Heart right ventricle (tissue), 16 donors: ENCODE results near the gene CDH11. TPM values are rescaled to one million over a fixed set of nuclear protein-coding genes. Genes with fewer than 3 reads are reported as not detected.

Experiments used
- ATAC-seq, 8 donors: fragments of 200-7000 bp; cut with Tn5 transposase; one replicate each; pipeline ENCODE4 v1.9.1; 2020; ENCODE audit warnings: mild to moderate bottlenecking in 8 of 8, moderate library complexity in 8 of 8, moderate number of reproducible peaks in 1 of 8
- DNase-seq, 2 donors: peaks; one replicate each; pipeline ENCODE4 v3.0.0-alpha.2; 2020
- H3K27ac ChIP-seq, 10 donors: fragments of 200-600 bp; sonication (generic) in 2 of 10; one replicate each; pipeline versions ENCODE4 v1.5.0 to v1.8.0; 2020 to 2022; ENCODE audit warnings: mild to moderate bottlenecking in 3 of 10
- H3K27me3 ChIP-seq, 7 donors: fragments of 200-600 bp; one replicate each; pipeline ENCODE4 v1.8.0; 2021 to 2022; ENCODE audit warnings: mild to moderate bottlenecking in 2 of 7
- H3K36me3 ChIP-seq, 9 donors: fragments of 200-600 bp; sonication (generic) in 1 of 9; one replicate each; pipeline versions ENCODE4 v1.5.0 to v1.8.0; 2020 to 2022; ENCODE audit warnings: mild to moderate bottlenecking in 2 of 9
- H3K4me1 ChIP-seq, 9 donors: fragments of 200-600 bp; sonication (generic) in 1 of 9; one replicate each; pipeline versions ENCODE4 v1.5.0 to v1.8.0; 2020 to 2022; ENCODE audit warnings: mild to moderate bottlenecking in 4 of 9
- H3K4me3 ChIP-seq, 10 donors: fragments of 200-600 bp; sonication (generic) in 2 of 10; one replicate each; pipeline versions ENCODE4 v1.5.0 to v1.8.0; 2020 to 2022; ENCODE audit warnings: mild to moderate bottlenecking in 7 of 10, moderate library complexity in 2 of 10
- H3K9me3 ChIP-seq, 11 donors: fragments of 200-600 bp in 10 of 11; sonication (generic) in 2 of 11; one replicate each; pipeline versions ENCODE4 v1.5.0 to v1.8.0; 2013 to 2022; ENCODE audit warnings: mild to moderate bottlenecking in 2 of 11, control low read depth in 1 of 11, moderate library complexity in 1 of 11
- WGBS, 2 donors: extraction: QIAGEN DNeasy Blood & Tissue Kit; methylation state at CpG; one replicate each; pipeline ENCODE4 v1.1.7; 2013; ENCODE audit warnings: inconsistent platforms in 1 of 2; 5-methylcytosine and 5-hydroxymethylcytosine counted together
- intact Hi-C, 10 donors: fragments of 100-400 bp; cut with DNase I; formaldehyde crosslinking; loops; one replicate each; pipeline versions ENCODE4 v1.11.1 to v1.14.2; 2022
- polyA plus RNA-seq, 2 donors: library from polyadenylated mRNA; stranded (reverse); fragments of 200-250 nt; gene quantifications; one replicate each; pipeline ENCODE4 v1.2.3, GENCODE V29; 2013
- total RNA-seq, 10 donors: library from RNA; stranded (reverse); fragmentation: NEBNext Ultra II Directional in 3 of 10; extraction: Animal tissue kit (Norgen Biotek cat#: 25700) in 3 of 10; gene quantifications; one replicate each; pipeline versions ENCODE4 v1.2.1 to v1.2.4, GENCODE V29; 2021 to 2023
- TF ChIP-seq, protein P1 (sequence below), 9 donors: fragments of 200-600 bp; sonication (generic) in 2 of 9; IDR thresholded peaks; one replicate each; pipeline versions ENCODE4 v1.5.0 to v1.8.0; 2021 to 2022; ENCODE audit warnings: antibody characterized with exemption in 9 of 9, mild to moderate bottlenecking in 5 of 9, moderate library complexity in 1 of 9
- donor health status: Arrhythmogenic right ventricular cardiomyopathy.
- donor health status: ischemic (EF 13 %, LVEDD 7.1; RV severe dilation, severe dysfunction).
- donor health status: healthy with polysubstance abuse.
- donor health status: DM: no; HTN: yes; CAD: no.
- donor health status: DM: no; HTN: no; CAD: no.
- donor health status: ischemic (EF 25% LVEDD 6.9; RV normal size, moderate dysfunction).
- donor health status: ischemic (EF 25% LVEDD 5.7; RV mildly dilated, moderate dysfunction).
- donor health status: healthy.
- donor health status: DM: yes; HTN: yes; CAD: no.
- donor health status: Ischemic cardiomyopathy.
- donor health status: ischemic (EF 35%, LVEDD 5.7; RV mildly dilated, moderate dysfunction).
- donor health status: nonischemic (EF 11% LVEDD 7.7; RV severe dilation, severe dysfunction).
- donor health status: DM: yes; HTN: yes; CAD: no.
- donor health status: PGD.
- donor health status: ischemic (EF 29% LVEDD 5.4; RV normal size, mild dysfunction).
- donor health status: nonischemic (EF 23%, LVEDD 6.1; RV moderate dilation, normal function).

CDH11 gene
- total and polyA plus RNA-seq, 12 donors, result 1.7 to 29.6 (median 6.5) TPM

DNA sequence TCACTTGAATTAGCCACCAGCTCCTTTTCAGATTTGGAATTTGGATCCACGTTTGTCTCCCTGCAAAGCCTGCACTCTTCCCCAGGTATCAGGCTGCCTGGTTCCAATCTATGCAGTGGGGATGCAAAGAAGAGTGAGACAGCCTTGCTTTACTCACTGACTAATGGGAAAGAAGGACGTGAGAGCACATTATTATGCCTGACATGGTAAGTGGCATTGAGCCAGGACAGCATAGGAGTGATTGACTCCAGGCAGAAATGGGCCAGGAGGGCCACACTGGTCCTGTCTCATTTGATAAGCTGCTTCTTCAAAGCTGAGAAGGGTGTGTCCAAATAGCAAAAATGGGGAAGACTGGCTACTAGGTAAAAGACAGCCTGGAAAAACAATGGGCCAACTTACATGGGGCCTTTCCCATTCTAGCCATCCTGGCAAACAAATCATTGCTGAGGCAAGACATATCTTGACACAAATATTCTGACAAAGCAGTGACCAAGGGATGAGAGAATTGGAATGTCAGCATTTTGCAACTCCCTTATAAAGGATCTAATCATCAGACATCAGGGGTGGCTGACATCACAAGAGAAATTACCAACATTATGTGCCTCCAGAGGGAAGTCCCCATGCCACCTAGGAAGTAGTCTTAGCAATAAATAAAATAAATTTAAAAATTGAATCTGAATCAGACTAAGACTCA, 38.6 kb downstream of the CDH11 start:
- no peak overlapping the region for H3K4me3 ChIP-seq
- no peaks in the 10 kb centered on the region for H3K4me1 ChIP-seq
- no peaks in the 10 kb centered on the region for H3K9me3 ChIP-seq
- DNase-seq, result no peak
- TF ChIP-seq, protein P1, sequence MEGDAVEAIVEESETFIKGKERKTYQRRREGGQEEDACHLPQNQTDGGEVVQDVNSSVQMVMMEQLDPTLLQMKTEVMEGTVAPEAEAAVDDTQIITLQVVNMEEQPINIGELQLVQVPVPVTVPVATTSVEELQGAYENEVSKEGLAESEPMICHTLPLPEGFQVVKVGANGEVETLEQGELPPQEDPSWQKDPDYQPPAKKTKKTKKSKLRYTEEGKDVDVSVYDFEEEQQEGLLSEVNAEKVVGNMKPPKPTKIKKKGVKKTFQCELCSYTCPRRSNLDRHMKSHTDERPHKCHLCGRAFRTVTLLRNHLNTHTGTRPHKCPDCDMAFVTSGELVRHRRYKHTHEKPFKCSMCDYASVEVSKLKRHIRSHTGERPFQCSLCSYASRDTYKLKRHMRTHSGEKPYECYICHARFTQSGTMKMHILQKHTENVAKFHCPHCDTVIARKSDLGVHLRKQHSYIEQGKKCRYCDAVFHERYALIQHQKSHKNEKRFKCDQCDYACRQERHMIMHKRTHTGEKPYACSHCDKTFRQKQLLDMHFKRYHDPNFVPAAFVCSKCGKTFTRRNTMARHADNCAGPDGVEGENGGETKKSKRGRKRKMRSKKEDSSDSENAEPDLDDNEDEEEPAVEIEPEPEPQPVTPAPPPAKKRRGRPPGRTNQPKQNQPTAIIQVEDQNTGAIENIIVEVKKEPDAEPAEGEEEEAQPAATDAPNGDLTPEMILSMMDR (IDR thresholded peaks at IDR 0.05), result no peak
- ATAC-seq, result no peak
- WGBS, 2 donors, result 38 to 63% methylated on average over 2 of the region's 2 CpGs
- no peaks in the 10 kb centered on the region for H3K36me3 ChIP-seq
- no peaks in the 10 kb centered on the region for H3K27me3 ChIP-seq
- intact Hi-C loops, result no loop called here
- H3K27ac ChIP-seq, result no peak overlapping the region

DNA sequence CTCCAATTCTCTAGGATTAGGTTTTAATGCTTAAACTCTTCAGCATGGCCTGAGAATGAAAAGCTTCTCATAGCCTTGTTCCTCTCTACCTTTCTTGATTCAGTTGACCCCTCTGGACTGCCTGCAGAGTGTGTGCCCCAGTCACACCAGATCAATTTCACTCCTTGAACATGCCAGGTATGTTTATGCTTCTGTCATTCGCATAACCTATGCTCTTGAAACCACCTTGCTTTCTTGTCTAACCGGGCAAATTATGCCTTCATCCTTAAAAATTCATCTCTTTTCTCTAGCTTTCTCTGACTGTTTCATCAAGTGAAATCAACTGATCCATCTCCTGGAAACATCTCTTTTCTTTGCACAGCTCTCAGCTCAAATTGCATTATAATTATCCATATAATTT, 42.3 kb downstream of the CDH11 start:
- TF ChIP-seq, protein P1 (IDR thresholded peaks at IDR 0.05), result no peak
- intact Hi-C loops, result no loop called here
- no peaks in the 10 kb centered on the region for H3K9me3 ChIP-seq
- no peaks in the 10 kb centered on the region for H3K27me3 ChIP-seq
- DNase-seq, result no peak
- no peak for ATAC-seq
- no peak overlapping the region for H3K4me3 ChIP-seq
- no peaks in the 10 kb centered on the region for H3K36me3 ChIP-seq
- H3K4me1 ChIP-seq, result no peaks in the 10 kb centered on the region
- no peak overlapping the region for H3K27ac ChIP-seq
- 89 to 95% methylated on average over 2 of the region's 2 CpGs for WGBS, 2 donors

DNA sequence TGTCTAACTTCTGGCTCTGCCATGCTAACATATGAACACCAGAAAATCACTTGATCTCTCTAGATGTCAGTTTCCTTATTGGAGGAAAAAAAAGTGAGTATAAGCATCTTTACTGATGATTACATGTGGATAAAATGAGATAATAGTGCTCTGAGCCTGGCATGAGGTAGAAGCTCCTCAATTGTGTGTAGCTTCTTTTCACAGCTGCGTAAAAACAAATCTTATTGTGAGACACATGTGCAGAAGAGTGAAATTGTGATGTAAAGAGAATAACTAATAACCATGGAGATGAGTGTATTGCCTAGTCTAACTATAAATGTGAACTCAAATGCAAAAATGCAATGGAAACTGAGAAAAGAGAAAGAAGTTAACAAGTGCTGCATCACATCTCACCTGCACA, 44.7 kb downstream of the CDH11 start:
- Histone ChIP-seq H3K36me3 (no peaks in the 10 kb centered on the region), H3K27ac (no peak overlapping the region), H3K4me3 (no peak overlapping the region), H3K9me3 (no peaks in the 10 kb centered on the region), H3K27me3 (no peaks in the 10 kb centered on the region), H3K4me1 (peaks cover 0 to 5% (median 2%) of the 10 kb centered on the region in 9 donors)
- intact Hi-C loops, result no loop called here
- ATAC-seq (no peak), DNase-seq (no peak)
- TF ChIP-seq, protein P1 (IDR thresholded peaks at IDR 0.05), result no peak
- 97 to 100% methylated on average over 1 of the region's 1 CpG for WGBS, 2 donors

GRCh38 chr16:65075877-65076276, 46.0 kb downstream of the CDH11 start:
- no peak for DNase-seq
- WGBS, 2 donors, result 89 to 93% methylated on average over 2 of the region's 2 CpGs
- Histone ChIP-seq H3K27me3 (no peaks in the 10 kb centered on the region), H3K4me3 (no peak overlapping the region), H3K36me3 (no peaks in the 10 kb centered on the region), H3K4me1 (peaks cover 0 to 17% (median 10%) of the 10 kb centered on the region in 9 donors), H3K27ac (no peak overlapping the region), H3K9me3 (no peaks in the 10 kb centered on the region)
- ATAC-seq, result no peak
- intact Hi-C loops, result no loop called here
- TF ChIP-seq, protein P1 (IDR thresholded peaks at IDR 0.05), result no peak
